Measurements from ENCODE around the gene CACNG1.

CACNG1 gene

DNA sequence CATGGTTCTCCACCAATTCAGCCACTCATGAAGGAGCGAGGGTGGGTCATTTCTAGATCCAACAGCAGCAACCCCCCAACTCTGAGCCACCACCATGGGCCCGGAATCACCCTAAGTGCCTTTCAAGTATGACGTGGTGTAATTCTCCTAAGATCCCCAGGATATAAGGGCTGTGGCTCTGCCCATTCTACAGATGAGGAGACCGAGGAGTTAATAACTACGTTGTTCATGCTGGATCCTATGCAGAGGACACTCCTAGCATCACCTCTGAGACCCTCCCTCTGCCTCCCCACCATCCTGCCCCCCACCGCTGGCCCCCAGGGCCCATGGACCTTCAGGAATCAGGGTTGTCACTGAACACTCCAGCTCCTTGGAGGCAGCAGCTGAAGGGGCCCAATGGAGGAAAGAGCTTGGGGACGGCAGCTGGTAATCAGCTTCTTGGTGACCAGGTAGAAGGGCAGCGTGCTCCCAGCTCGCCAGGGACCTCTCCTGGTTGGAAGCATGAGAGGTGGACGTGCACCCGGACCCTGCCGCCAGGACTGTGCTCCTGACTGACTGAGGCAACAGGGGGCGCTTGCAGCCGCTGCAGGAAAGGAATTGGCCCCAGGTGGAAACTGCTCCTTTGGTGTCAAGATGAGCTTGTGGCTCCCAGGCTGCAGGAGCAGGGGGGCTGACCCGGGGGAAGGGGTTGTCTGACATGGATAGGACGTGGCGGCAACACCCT, 28.2 kb upstream of the CACNG1 start:
- H3K9ac ChIP-seq (ENCODE audit: low read depth, low read length), result no peak overlapping the region
- H3K9me3 ChIP-seq (replicated peaks; ENCODE audit: low read length), result no peaks in the 10 kb centered on the region
- no peak overlapping the region for H3K4me2 ChIP-seq (ENCODE audit: low read length)
- H3K4me3 ChIP-seq (ENCODE audit: low read length), result no peak overlapping the region
- no peaks in the 10 kb centered on the region for H3K4me1 ChIP-seq (ENCODE audit: control insufficient read depth, insufficient read depth, low read length)
- no peaks in the 10 kb centered on the region for H3K36me3 ChIP-seq (ENCODE audit: insufficient read depth, low read length)
- H3K27me3 ChIP-seq (ENCODE audit: control insufficient read depth, insufficient read depth, low read length), result peaks cover 57% of the 10 kb centered on the region

DNA sequence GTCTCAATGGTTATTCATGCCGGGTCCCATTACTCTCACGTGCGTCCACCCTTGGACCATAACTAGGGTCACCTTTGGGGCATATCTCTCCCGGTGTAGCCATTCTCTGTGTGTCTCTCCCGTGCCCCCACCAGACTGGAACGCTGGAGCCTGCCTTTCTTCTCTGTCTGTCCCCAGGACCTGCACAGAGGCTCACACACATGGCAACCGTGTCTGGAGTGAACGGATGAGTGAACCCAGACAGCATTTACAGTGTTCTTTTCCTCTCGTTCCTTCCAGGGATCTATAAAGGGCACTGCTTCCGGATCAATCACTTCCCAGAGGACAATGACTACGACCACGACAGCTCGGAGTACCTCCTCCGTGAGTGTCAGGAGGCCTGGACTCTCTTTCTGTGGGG, 26.4 kb upstream of the CACNG1 start:
- H3K36me3 ChIP-seq (ENCODE audit: insufficient read depth, low read length), result no peaks in the 10 kb centered on the region

DNA sequence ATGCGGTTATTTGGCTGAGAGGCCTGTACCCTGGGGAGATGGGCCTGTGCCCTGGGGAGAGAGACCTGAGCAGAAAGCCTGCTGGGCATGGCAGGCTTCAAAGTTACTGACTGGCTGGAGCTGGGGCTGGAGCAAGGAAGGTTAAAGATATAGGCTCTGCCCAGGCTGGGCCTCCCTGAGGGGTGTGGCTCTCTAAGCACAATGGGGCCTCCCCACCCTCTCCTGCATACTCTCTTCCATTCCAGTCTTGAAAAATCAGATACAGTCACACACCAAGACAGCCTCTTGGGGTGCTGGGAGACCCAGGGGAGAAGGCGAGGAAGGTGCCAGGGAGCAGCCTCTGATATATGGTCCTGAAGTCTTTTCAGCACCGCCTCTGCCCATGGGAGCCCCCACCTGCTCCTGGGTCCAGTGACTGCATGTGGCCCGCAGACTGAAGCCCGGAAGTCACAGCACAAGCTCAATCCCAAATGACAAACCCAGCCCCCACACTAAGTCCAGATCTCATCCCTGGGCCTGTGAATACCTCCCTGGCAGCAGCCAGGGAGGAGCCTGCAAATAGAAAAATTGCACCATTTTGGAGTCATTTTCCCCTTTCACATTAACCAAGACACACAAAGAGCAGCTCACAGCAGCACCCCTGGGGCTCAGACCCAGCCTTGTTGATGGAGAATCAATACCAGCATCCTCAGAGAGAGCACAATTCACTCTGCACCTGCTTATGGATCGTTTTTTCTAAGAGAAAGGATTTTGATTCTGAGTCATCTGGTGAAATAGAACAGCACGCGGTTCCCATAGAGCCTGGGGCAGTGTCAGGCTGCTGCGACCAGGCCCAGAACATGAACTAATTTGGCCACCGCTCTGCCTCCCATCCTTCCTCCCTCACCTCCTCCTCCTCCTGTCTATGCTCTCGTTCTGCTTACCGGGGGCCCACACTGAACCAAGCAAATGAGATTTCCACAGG, 25.6 kb upstream of the CACNG1 start:
- H3K9ac ChIP-seq (ENCODE audit: low read depth, low read length), result no peak overlapping the region

More for the DNA sequence above, 26.4 kb upstream of the CACNG1 start:
- Histone ChIP-seq H3K4me2 (ENCODE audit: low read length) (no peak overlapping the region), H3K9ac (ENCODE audit: low read depth, low read length) (no peak overlapping the region), H3K9me3 (replicated peaks; ENCODE audit: low read length) (no peaks in the 10 kb centered on the region), H3K27me3 (ENCODE audit: control insufficient read depth, insufficient read depth, low read length) (peaks cover 49% of the 10 kb centered on the region), H3K4me3 (ENCODE audit: low read length) (no peak overlapping the region), H3K4me1 (ENCODE audit: control insufficient read depth, insufficient read depth, low read length) (no peaks in the 10 kb centered on the region)

GRCh38 chr17:67019809-67020208, 24.5 kb upstream of the CACNG1 start:
- H3K4me2 ChIP-seq (ENCODE audit: low read length), result no peak overlapping the region
- no peak overlapping the region for H3K4me3 ChIP-seq (ENCODE audit: low read length)
- no peaks in the 10 kb centered on the region for H3K4me1 ChIP-seq (ENCODE audit: control insufficient read depth, insufficient read depth, low read length)
- no peaks in the 10 kb centered on the region for H3K9me3 ChIP-seq (replicated peaks; ENCODE audit: low read length)
- no peak overlapping the region for H3K9ac ChIP-seq (ENCODE audit: low read depth, low read length)
- no peaks in the 10 kb centered on the region for H3K36me3 ChIP-seq (ENCODE audit: insufficient read depth, low read length)
- H3K27me3 ChIP-seq (ENCODE audit: control insufficient read depth, insufficient read depth, low read length), result peaks cover 44% of the 10 kb centered on the region

More for the DNA sequence above, 25.6 kb upstream of the CACNG1 start:
- Histone ChIP-seq H3K9me3 (replicated peaks; ENCODE audit: low read length) (no peaks in the 10 kb centered on the region), H3K36me3 (ENCODE audit: insufficient read depth, low read length) (no peaks in the 10 kb centered on the region), H3K4me2 (ENCODE audit: low read length) (no peak overlapping the region), H3K4me3 (ENCODE audit: low read length) (no peak overlapping the region), H3K4me1 (ENCODE audit: control insufficient read depth, insufficient read depth, low read length) (no peaks in the 10 kb centered on the region), H3K27me3 (ENCODE audit: control insufficient read depth, insufficient read depth, low read length) (peaks cover 47% of the 10 kb centered on the region)

DNA sequence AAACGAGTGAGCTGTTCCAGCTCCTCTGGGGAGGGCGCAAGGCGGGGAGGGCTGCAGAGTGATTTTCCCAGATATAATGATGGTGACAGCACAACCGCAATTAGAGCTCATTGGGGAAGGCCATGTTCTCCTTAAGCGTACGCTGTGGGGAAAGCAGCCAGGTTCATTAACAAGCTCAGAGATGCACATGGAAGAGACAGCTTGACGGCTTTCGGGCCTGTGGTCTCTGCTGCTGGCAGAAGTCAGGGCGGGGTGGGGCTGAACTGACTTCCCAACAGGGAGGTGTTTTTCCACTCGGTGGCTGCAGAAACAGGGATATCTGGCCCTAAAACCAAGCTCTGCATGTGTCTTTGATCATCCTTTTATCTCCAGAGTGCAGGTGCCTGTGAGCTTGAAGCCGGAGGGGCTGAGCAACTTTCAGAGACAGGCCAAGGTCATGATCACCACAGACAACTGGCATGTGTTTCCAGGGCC, 24.0 kb upstream of the CACNG1 start:
- no peaks in the 10 kb centered on the region for H3K36me3 ChIP-seq (ENCODE audit: insufficient read depth, low read length)
- no peaks in the 10 kb centered on the region for H3K4me1 ChIP-seq (ENCODE audit: control insufficient read depth, insufficient read depth, low read length)
- no peaks in the 10 kb centered on the region for H3K9me3 ChIP-seq (replicated peaks; ENCODE audit: low read length)
- H3K4me2 ChIP-seq (ENCODE audit: low read length), result no peak overlapping the region
- H3K4me3 ChIP-seq (ENCODE audit: low read length), result no peak overlapping the region
- H3K9ac ChIP-seq (ENCODE audit: low read depth, low read length), result no peak overlapping the region
- H3K27me3 ChIP-seq (ENCODE audit: control insufficient read depth, insufficient read depth, low read length), result peaks cover 44% of the 10 kb centered on the region

DNA sequence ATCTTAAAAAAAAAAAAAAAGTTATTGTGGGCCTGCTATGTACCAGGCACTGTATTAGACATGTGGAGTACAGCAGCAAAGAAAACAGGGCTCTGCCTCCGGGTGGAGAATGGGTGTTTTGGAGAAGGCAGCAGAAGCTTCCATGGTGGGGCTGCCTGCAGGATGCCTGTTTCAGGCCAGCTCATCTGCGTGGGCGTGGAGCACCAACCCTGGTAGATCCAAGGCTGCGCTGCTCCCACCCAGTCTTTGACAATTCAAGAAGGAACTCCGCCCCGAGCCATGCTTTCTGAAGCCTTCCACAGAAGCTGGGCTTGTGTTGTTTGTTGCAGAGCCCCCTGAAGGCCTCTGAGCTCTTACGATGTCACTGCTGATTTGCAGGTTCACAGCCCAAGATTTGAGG, 23.2 kb upstream of the CACNG1 start:
- Histone ChIP-seq H3K36me3 (ENCODE audit: insufficient read depth, low read length) (no peaks in the 10 kb centered on the region), H3K9me3 (replicated peaks; ENCODE audit: low read length) (no peaks in the 10 kb centered on the region), H3K4me1 (ENCODE audit: control insufficient read depth, insufficient read depth, low read length) (no peaks in the 10 kb centered on the region), H3K27me3 (ENCODE audit: control insufficient read depth, insufficient read depth, low read length) (peaks cover 36% of the 10 kb centered on the region), H3K4me3 (ENCODE audit: low read length) (no peak overlapping the region), H3K4me2 (ENCODE audit: low read length) (no peak overlapping the region), H3K9ac (ENCODE audit: low read depth, low read length) (no peak overlapping the region)

GRCh38 chr17:67021743-67022450, 22.5 kb upstream of the CACNG1 start:
- no peak overlapping the region for H3K4me3 ChIP-seq (ENCODE audit: low read length)
- H3K4me1 ChIP-seq (ENCODE audit: control insufficient read depth, insufficient read depth, low read length), result no peaks in the 10 kb centered on the region
- H3K36me3 ChIP-seq (ENCODE audit: insufficient read depth, low read length), result no peaks in the 10 kb centered on the region
- no peak overlapping the region for H3K9ac ChIP-seq (ENCODE audit: low read depth, low read length)
- H3K27me3 ChIP-seq (ENCODE audit: control insufficient read depth, insufficient read depth, low read length), result peaks cover 32% of the 10 kb centered on the region
- H3K4me2 ChIP-seq (ENCODE audit: low read length), result no peak overlapping the region
- H3K9me3 ChIP-seq (replicated peaks; ENCODE audit: low read length), result no peaks in the 10 kb centered on the region

- Histone ChIP-seq H3K36me3 (ENCODE audit: insufficient read depth, low read length) (no peaks in the 10 kb centered on the region), H3K9ac (ENCODE audit: low read depth, low read length) (no peak overlapping the region), H3K4me2 (ENCODE audit: low read length) (no peak overlapping the region), H3K4me3 (ENCODE audit: low read length) (no peak overlapping the region), H3K27me3 (ENCODE audit: control insufficient read depth, insufficient read depth, low read length) (peaks cover 32% of the 10 kb centered on the region), H3K9me3 (replicated peaks; ENCODE audit: low read length) (no peaks in the 10 kb centered on the region), H3K4me1 (ENCODE audit: control insufficient read depth, insufficient read depth, low read length) (no peaks in the 10 kb centered on the region)
Observed at GRCh38 chr17:67022451-67022810, 21.9 kb upstream of the CACNG1 start.

DNA sequence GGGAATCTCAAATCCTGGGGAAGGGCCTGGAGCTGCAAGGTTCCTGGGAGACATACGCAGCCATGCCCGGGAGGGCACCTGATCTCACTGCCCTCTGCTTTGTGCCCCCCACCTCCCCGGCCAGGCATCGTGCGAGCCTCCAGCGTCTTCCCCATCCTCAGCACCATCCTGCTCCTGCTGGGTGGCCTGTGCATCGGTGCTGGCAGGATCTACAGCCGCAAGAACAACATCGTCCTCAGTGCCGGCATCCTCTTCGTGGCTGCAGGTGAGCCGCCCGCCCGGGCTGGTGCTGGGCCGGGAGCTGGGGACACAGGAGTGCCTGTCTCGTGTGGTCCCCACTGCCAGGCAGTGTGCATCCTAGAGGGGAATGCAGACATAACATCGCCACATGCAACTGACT, 19.6 kb upstream of the CACNG1 start:
- H3K27me3 ChIP-seq (ENCODE audit: control insufficient read depth, insufficient read depth, low read length), result peaks cover 28% of the 10 kb centered on the region
- no peaks in the 10 kb centered on the region for H3K36me3 ChIP-seq (ENCODE audit: insufficient read depth, low read length)
- no peak overlapping the region for H3K9ac ChIP-seq (ENCODE audit: low read depth, low read length)
- no peaks in the 10 kb centered on the region for H3K9me3 ChIP-seq (replicated peaks; ENCODE audit: low read length)
- H3K4me1 ChIP-seq (ENCODE audit: control insufficient read depth, insufficient read depth, low read length), result no peaks in the 10 kb centered on the region
- H3K4me3 ChIP-seq (ENCODE audit: low read length), result no peak overlapping the region
- no peak overlapping the region for H3K4me2 ChIP-seq (ENCODE audit: low read length)

DNA sequence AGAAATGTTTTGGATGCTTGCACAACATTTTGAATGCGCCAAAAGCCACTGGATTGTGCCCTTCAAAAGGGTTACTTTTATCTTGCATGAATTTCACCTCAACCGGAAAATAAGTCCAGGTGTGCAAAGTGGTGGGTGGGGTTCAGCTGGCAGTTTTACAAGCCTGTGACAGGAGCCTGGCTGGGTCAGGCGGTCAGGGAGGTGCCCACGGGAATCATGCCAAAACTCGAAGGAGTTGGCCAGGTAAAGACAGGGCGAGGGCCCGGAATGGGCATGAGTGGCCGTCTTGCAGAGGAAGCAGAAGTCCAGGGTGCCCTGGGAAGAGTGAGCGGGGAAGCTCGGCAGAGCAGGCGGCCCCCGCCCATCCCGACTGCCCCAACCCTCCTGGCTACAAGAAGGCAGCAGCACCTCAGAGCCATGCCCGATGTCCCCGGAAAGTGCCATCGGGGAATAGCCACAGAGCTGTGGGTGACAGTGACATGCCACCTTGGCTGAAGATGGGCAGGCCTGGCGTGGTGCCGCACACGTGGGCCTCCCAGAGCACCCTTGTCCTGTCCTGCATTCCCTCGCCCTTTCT, 19.1 kb upstream of the CACNG1 start:
- Histone ChIP-seq H3K36me3 (ENCODE audit: insufficient read depth, low read length) (no peaks in the 10 kb centered on the region), H3K4me2 (ENCODE audit: low read length) (no peak overlapping the region), H3K4me3 (ENCODE audit: low read length) (no peak overlapping the region), H3K9ac (ENCODE audit: low read depth, low read length) (no peak overlapping the region), H3K9me3 (replicated peaks; ENCODE audit: low read length) (no peaks in the 10 kb centered on the region), H3K27me3 (ENCODE audit: control insufficient read depth, insufficient read depth, low read length) (peaks cover 25% of the 10 kb centered on the region), H3K4me1 (ENCODE audit: control insufficient read depth, insufficient read depth, low read length) (no peaks in the 10 kb centered on the region)

DNA sequence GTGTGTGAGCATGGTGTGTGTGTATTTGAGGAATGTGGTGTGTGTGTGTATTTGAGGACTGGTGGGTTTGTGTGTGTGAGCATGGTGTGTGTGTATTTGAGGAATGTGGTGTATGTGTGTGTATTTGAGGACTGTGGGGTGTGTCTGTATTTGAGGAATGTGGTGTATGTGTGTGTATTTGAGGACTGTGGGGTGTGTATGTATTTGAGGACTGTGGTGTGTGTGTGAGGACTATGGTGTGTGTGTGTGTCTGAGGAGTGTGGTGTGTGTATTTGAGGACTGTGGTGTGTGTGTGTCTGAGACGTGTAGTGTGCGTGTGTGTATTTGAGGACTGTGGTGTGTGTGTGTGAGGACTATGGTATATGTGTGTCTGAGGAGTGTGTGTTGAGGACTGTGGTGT, 18.0 kb upstream of the CACNG1 start:
- no peaks in the 10 kb centered on the region for H3K36me3 ChIP-seq (ENCODE audit: insufficient read depth, low read length)
- H3K27me3 ChIP-seq (ENCODE audit: control insufficient read depth, insufficient read depth, low read length), result peaks cover 20% of the 10 kb centered on the region
- no peaks in the 10 kb centered on the region for H3K9me3 ChIP-seq (replicated peaks; ENCODE audit: low read length)
- H3K9ac ChIP-seq (ENCODE audit: low read depth, low read length), result no peak overlapping the region
- H3K4me1 ChIP-seq (ENCODE audit: control insufficient read depth, insufficient read depth, low read length), result no peaks in the 10 kb centered on the region
- no peak overlapping the region for H3K4me3 ChIP-seq (ENCODE audit: low read length)
- no peak overlapping the region for H3K4me2 ChIP-seq (ENCODE audit: low read length)
